ENCODE data around the gene POLR3B.
"Not testable (repeated sequence)": the region's sequence is repeated elsewhere in the genome, so short reads cannot be mapped to it uniquely, and the experiment has no call there.

The POLR3B gene

DNA sequence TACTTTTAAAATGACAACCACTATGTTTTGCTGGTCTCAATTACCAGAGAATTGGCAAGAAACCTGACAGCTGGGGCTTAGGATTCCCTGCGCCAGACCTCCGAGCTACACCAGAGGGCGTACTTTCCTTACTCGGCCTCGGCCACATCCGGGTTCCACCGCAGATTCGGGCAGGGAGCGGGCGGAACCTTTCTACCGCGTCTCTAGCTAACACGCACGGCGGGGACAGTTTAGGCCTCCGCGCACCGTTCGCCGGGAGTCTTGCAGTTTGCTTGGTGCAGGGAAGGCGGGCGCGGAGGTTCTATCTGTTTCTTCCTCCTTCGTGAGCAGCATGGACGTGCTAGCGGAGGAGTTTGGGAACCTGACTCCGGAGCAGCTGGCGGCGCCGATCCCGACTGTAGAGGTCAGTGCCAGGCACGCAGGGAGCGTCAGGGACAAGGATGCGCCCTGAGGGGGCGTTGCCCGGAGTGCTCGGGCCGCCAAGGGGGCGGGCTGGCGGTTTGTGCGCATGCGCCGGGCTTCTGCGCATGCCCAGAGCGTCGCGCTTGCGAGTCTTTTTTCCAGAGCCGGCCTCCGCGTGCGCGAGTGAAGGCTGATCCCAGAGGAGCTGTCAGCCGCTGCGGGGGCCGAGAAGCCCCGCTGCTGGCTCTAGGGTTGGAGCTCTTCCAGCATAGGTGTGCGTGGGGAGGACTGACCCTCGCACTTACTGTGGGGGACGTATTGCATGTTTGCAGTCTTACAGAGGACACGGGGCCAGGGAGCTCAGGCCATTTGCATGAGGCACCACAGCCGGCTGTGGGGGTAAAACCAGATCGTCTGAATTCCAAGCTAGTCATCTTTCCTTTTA, at the start of gene POLR3B:
Gene POLR3B, plus strand, starts transcription at position 200 of the 847 bp plus-strand sequence. Its CDS starts 132 bp downstream, at position 332.
- peak; percentile 95 for DNase-seq

DNA sequence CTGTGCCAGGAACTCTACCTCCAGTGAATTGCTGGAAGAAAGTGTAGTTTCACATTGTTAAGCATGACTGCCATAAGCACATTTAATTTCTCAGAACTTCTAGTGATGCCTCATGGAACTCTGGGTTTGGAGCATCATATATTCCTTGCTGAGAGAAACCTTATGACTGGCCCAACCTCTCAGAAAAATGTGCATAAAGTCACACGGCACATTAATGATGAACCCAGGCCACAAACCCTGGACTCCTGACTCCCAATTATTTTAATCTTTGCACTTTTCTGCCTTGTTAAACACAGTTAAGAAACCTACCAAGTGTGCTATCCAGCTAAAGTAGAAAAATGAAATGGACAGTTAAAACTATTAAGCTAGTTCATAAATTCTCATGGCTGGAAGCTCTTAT, 49.4 kb upstream of the POLR3B start:
- no peak for DNase-seq

DNA sequence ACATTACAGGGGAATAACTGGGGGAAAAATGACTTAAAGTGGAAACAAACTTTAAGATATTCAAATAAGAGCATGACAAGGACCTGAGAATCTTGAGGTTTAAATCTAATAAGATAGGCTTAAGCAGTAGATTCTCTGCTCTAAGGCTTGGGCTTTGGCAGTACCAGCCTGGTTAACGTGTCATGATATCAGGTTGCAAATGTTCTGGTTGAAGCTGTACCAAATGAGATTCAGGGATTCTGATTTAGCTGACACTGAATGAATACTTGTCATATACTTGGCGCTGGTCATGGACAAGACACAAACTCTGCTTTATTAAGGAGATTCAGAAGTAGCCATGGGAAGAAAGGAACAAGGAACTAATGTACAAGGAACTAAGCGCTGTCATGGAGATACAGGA, 48.9 kb upstream of the POLR3B start:
- DNase-seq = no peak

DNA sequence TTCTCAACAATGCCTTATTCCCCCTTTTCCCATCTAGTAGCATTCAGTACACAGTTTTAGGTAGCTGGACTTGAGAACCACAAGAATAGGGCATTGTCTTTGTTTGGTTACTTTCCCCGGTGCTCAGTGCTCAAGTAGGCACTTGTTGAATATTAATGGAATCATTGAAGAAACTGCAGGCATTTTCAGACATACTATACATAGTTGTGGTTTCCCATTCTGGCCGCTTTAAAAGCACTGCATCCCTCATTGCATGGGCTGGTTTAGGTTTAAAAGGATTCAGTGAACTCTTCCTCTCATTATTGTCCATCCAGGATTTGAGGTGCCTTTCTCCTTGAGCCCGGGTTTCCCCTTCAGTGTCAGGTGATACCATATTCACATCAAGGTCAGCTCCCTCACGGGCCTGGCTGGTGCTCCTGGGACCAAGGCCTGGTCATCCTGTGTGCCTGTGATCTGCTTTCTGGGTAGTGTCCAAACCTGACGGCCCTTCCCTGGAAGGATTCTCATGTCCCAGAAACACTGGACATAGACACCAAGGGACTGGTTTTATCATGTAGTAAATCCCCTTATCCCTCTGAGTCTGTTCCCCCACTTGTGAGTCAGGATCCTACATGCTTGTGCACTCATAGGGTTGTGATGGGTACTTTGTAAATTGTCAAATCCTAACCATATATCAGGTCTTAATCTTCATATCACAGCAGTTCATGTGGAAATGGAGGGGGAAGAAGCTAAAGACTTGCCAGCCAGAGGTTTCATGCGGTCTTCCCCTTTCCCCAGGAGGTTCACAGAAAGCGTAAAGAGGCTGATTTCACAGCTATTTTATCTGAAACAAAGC, 47.7 kb upstream of the POLR3B start:
- peak; percentile 14 for DNase-seq

DNA sequence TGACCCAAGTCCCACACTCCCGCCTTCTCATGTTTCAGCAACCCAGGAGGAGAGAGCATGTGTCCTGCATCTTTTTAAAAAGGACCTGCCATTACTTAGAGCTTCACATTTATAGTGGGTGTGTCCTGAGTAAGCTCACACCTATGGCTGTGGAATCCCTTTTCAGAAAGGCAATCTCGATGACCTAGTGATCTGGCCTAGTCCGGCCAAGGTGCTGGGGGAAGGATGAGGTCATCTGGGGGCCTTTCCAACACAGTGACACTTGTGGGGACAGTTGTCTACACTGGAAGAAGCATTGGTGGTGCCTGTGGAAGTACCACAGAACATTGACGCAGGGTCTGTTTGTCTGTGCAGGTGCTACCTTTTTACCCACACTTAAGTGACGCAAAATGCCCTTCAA, 46.9 kb upstream of the POLR3B start:
- DNase-seq = no peak

DNA sequence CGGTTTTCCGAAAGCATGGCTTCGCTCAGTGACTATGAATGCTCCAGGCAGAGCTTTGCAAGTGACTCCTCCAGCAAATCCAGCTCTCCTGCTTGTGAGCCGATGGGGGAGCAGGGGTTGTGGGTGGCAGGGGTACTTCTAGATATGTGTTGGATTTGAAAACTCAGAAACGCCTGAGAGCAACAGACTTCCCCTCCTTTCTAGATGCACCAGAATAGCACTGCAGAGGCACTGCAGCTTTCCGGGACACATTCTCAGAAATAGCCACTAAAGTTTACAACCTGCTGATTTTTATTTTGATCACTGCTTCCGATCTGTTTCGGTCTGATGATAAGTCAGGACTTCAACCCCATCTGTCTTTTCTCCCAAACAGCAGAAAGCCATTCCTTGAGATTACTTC, 46.4 kb upstream of the POLR3B start:
- DNase-seq = no peak

DNA sequence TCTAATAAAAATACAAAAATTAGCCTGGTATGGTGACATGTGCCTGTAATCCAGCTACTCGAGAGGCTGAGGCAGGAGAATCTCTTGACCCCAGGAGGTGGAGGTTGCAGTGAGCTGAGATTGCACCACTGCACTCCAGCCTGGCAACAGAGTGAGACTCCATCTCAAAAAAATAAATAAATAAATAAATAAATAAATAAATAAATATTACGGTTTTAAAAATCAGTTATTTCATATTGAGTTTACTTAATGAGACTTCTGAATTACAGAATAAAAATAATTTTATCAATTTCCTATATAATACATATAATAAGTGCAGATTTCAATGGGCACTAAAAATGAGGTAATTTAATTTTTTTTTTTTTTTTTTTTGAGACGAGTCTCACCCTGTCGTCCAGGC, 44.1 kb upstream of the POLR3B start:
- not testable (repeated sequence) for DNase-seq

DNA sequence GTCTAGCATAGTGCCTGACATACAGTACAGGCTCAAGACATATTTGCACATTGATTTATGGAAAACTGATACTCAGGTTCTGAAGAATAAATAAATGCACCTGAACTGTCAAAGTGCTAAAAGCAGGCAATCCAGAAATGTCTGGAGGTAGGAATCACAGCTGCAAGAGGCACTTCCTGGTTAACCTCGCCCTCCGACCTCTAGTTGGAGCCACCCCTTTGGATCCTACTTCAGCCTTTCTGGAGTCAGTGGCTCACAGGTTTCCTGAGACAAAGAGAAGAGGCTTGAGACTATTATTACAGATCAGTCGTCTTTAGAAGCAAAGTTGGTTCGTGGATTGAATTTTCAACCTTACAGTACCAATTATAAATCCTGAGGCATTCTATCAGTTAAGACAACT, 42.0 kb upstream of the POLR3B start:
- no peak for DNase-seq

DNA sequence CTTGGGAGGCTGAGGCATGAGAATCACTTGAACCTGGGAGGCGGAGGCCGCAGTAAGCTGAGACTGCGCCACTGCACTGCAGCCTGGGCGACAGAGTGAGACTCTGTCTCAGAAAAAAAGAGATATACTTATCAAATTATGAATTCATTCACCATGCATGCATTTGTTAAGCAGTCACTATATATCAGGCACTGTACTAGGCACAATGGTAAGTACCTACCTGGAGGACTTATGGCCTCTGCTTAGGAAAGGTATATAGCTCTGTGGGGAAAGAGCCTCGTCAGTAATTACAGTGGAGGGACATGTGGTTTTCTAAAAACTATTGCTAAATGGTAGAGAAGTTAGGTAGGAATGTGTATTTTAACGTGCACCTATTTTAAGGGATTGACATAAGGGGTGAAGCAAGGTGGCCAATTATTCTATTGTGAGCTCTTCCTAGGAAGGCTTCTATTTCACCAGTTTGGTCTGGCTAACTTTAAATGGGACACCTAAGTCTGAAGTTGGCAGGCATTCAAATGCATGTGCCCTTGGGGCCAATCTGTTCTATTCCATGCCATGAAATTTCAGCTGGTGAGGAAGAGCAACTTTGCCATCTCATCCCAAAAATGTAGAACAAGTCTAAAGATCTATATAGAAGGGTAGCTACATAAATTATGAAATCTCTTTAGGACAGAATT, 40.0 kb upstream of the POLR3B start:
- DNase-seq = no peak

DNA sequence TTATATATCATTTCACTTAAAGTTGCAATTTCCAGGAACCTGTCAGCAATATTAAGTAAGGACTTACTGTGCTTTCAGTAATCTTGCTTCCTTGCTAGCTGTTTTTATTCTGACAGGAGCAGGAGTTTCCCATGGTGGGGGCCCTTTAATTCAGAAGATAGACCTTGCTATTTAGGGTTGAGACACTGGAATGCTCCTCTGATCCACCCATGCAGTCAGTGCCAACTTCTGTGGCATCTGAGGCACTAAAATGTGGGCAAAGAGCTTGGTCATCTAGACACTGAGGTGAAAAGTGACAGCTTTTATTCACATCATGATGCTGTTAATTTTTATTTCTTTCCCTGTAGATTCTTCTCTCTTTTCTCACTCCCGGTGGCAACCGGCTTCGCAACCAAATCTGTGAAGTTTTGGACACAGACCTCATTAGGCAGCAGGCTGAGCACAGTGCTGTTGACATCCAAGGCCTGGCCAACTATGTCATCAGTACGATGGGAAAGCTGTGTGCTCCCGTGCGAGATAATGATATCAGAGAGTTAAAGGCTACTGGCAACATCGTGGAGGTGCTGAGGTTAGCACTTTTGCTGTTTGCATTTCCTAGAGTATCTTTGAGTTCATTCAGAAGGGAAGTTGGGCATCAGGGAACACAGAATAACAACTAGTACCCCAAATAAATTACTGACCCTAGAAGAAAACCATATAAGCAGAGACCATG, 36.3 kb upstream of the POLR3B start:
- DNase-seq = no peak

DNA sequence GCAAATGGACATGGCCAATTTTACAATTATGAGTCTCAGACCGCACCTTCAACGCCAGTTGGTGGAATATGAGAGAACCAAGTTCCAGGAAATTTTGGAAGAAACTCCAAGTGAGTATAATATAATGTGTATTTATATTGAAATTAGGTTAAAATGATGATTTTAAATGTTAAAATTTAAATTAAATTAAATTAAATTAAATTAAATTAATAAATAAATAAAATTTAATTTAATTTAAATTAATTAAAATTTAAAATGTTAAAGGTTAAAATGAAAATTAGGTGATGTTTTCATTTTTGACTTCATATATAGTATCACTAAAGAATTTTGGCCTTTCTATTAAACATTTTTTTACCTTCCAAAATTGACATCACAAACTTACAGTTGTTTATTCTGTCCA, 34.0 kb upstream of the POLR3B start:
- DNase-seq = no peak

DNA sequence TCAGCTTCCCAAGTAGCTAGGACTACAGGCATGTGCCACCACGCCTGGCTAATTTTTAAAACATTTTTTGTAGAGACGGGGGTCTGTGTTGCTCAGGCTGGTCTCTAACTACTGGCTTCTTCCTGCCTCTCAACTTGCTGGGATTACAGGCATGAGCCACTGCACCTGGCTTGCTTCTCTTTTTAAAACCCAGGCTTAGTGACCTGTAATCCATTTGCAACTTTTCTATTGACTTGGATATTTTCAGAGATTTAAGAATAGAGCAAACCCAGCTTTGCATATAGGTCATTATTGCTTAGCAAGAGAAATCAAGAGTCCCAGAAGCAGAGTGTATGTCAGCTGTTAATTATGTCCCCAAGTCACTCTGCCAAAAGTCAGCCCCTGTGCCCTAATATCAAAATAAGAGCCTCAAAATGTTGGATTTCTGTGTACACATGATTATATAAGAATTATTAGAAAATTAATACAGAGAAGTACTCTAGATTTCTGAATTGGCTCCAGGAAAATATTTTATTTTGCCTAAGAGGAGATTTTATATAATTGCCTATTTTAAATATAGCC, 30.2 kb upstream of the POLR3B start:
- no peak for DNase-seq

DNA sequence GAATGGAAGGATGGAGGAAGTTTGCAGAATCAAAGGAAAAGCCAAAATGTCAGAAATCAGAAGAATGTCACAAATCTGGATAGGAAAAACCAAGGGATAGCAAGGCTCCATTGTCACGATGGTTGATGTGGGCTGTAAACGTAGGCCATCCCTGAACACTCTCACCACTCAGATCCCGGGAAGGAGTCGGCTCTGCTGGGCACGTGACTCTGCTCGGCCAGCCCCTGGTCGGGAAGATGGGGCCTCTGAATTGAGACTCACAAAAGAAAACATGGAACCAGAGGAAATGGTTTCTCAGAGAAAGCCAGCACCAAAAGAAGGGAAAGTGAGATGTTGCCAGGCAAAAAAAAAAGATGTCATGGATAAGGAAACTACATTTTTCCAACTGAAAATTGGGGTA, 28.8 kb upstream of the POLR3B start:
- DNase-seq = no peak

DNA sequence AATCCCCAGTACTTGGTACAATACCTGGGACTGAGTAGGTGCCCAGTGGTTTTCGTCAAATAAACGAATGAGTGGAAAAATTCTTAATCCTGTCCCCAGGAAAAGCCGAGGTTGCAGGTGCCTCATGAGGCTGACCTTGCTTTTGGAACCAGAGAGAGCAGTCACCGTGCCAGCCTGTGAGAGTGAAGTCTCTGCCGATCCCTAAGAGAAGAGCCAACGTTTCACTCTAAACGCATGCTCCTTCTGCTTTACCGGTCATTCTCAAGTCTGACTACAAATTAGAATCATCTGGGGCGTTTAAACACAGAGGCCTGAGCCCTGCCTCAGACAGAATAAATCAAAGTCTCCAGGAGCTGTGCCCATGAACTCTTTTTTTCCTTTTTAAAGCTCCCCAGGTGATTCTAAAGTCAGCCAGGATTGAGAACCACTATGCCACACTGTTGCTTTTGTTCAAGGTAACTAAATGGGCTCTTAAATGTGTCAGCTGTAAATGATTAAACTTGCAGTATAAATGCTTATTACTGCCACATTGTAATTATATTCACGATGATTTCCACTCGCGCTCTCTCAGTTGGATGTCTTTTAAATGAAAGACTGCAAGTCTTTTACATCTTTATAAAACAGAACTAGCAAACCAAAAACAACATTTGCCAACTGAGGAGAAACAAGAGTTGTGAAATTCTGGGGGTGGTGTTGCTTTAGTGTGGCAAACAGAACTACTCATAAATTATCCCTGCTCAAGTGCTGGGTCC, 28.1 kb upstream of the POLR3B start:
- DNase-seq = no peak

DNA sequence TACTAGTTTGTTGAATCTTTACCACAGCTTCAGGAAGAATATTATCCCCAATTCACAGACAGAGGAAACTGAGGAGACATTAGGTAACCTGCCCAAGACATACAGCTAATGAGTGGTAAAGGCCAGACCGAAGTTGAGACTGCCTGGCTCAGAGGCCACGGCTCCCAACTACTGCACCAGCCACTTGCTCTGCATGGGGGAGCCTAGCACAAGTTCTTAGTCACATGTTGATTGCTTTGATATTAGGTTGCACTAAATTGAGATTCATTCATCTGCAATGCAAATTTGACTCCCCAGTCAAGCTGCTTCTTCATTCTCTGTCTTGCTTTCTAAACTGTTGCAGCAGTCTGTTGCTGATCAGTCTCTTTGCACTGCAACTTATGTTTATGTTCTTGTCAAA, 25.9 kb upstream of the POLR3B start:
- DNase-seq = no peak

DNA sequence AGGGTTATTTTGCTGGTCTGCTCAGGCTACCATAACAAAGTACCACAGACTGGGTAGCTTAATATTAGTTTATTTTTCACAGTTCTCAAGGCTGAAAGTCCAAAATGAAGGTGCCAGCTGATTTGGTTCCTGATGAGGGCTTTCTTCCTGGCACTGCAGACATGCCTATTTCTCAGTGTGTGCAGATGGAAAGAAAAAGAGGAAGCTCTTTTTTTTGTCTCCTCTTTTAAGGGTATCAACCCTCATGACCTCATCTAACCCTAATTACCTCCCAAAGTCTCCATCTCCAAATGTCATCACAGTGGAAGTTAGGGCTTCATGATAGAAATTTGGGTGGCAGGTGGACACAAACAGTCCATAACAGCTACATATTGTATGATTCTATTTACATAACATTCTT, 25.0 kb upstream of the POLR3B start:
- no peak for DNase-seq

DNA sequence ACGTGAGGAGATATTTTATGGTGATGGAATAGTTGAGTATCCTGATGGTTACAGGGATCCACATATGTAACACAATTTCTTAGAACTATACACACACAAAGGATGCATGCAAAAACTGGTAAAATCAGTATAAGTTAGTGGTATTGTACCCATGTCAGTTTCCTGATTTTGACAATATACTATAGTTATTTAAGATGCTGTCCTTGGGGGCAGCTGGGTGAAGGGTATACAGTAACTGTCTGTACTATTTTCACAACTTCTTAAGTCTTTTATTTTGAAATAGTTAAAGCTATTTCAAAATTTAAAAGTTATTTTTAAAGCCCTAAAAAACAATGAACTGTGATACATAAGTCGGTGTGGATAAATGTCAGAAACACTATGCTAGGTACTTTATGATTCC, 24.5 kb upstream of the POLR3B start:
- DNase-seq = no peak

DNA sequence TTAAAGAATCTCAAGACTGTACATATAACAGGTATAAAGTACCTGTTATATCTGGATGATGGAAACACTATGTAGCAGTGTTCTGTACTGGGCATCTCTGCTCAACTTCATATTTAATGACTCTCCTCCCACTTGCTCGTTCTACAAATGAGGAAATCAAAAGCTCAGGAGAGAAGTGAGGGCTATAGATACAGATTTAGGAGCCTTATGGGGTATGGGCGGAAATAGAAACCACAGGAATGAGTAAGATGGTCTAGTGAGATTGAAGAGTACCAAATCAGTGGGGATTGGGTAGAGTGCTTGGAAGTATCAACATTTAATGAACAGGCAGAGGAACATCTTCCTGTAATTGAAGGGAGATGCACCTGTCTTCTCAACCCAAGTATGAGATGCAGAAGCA, 23.8 kb upstream of the POLR3B start:
- DNase-seq = no peak

DNA sequence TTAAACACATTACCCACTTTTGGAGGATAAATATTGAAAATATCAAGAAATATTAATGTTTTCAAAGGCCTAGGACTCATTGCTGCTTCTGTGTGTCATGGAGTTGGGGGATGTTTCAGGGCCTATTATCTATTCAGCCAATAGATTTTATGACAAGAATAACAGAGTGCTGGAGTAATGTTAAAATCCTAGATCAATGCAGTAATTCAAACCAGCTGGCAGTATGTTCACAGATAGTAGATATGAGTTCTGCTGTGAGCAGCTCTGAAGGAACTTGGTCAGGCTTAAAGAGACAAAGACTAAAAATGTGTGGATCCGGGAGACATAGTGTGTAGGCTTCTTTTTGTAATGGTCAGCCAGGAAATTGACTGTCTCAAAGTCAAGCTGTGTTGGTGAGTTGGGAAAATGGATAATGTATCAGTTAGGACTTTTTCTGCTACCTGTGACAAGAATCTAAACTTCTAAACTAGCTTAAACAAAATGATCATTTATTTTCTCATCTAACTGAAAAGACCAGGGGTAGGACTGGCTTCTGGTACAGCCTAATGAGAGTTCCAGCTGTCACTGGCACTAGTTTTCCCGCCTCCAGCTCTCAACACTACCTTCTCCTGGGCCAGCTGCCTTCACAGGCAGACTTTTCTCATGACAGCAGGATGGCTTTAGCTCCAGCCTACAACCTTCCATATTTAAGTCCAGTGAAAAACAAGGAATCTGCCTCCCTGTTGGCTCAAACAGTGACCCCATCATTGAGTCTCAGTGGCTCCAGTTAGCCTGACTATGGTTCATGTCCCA, 16.3 kb upstream of the POLR3B start:
- no peak for DNase-seq

DNA sequence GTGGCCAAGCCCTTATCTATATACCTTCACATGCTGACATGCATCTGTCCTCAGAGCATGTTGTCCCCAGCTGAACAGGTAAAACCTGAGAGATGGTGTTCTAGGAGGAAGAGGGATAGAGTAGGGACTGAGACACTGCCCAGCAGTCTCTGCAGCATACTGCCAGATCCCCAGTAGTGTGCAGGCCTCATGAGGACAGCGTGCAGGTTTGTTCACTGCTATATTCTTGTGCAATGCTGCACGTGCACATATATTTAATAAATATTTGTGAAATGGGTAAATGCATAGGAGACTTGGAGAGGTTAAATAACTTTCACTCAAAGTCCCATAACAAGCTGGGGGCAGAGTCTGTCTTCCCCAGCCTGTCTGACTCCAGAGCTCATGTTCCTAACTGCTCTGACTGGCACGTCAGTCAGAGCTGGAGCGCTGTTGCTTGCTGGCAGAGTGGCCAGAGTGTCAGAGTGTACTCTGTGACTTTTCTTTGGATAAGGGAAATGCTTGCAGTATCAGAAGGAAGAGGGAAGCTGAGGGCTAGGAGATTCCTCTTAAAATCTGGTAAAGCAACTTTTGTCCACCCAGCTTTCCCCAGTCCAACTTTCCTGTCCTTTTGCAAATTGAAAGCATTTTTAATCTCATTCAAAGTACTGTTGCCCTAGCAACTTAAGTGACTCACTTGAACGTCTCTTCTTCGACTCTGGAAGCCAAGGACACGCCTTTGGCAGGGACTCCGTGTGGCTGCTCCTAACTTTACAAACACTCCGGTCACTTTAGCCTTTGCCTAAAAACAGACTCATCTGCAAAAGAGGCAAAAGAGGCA, 14.9 kb upstream of the POLR3B start:
- peak; percentile 40 for DNase-seq

Measured in amniotic stem cell (primary cell).